GM21447 (cell line): ENCODE results near the gene TNS1.

ENCODE experiments used
- ATAC-seq: cut with Tn5 transposase; IDR thresholded peaks from one replicate; pipeline ENCODE4 v1.9.1; 2021; ENCODE audit not compliant: unreplicated experiment

Gene TNS1

GRCh38 chr2:217958206-217958883 lies 44.5 kb downstream of the TNS1 start:
- ATAC-seq: no peak

- ATAC-seq: no peak
Observed at GRCh38 chr2:217956586-217957457, 46.0 kb downstream of the TNS1 start.

- no peak for ATAC-seq
Observed at GRCh38 chr2:217955881-217956493, 46.8 kb downstream of the TNS1 start.

GRCh38 chr2:217954971-217955740 lies 47.6 kb downstream of the TNS1 start:
- ATAC-seq: no peak

- no peak for ATAC-seq
Observed at GRCh38 chr2:217954469-217954868, 48.3 kb downstream of the TNS1 start.

GRCh38 chr2:217954051-217954450 lies 48.7 kb downstream of the TNS1 start:
- ATAC-seq: no peak

GRCh38 chr2:217953531-217953932 lies 49.3 kb downstream of the TNS1 start:
- ATAC-seq: no peak

GRCh38 chr2:217953011-217953481 lies 49.7 kb downstream of the TNS1 start:
- ATAC-seq: no peak

GRCh38 chr2:217952409-217952808 lies 50.4 kb downstream of the TNS1 start:
- no peak for ATAC-seq

- ATAC-seq: no peak
Observed at GRCh38 chr2:217951521-217952247, 51.1 kb downstream of the TNS1 start.

GRCh38 chr2:217951091-217951490 lies 51.7 kb downstream of the TNS1 start:
- no peak for ATAC-seq

GRCh38 chr2:217950401-217950871 lies 52.4 kb downstream of the TNS1 start:
- ATAC-seq: no peak

GRCh38 chr2:217949447-217949846 lies 53.3 kb downstream of the TNS1 start:
- no peak for ATAC-seq

- no peak for ATAC-seq
Observed at GRCh38 chr2:217948897-217949296, 53.9 kb downstream of the TNS1 start.

- ATAC-seq: no peak
Observed at GRCh38 chr2:217948351-217948791, 54.4 kb downstream of the TNS1 start.

- ATAC-seq: no peak
Observed at GRCh38 chr2:217947383-217948350, 55.1 kb downstream of the TNS1 start.

GRCh38 chr2:217946051-217946450 lies 56.7 kb downstream of the TNS1 start:
- ATAC-seq: no peak

- no peak for ATAC-seq
Observed at GRCh38 chr2:217945530-217945929, 57.3 kb downstream of the TNS1 start.

GRCh38 chr2:217944923-217945322 lies 57.9 kb downstream of the TNS1 start:
- no peak for ATAC-seq
